BLaER1 (cell line): ENCODE results near the gene EMILIN2.
"Not testable (repeated sequence)": the region's sequence is repeated elsewhere in the genome, so short reads cannot be mapped to it uniquely, and the experiment has no call there.

ENCODE experiments used
- H3K27ac ChIP-seq: shearing (Covaris generic); formaldehyde crosslinking; 2 replicates; pipeline ENCODE4 v1.8.1; 2022
- H3K27me3 ChIP-seq: shearing (Covaris generic); formaldehyde crosslinking; 2 replicates; pipeline ENCODE4 v1.8.1; 2022
- H3K36me3 ChIP-seq: shearing (Covaris generic); formaldehyde crosslinking; 2 replicates; pipeline ENCODE4 v1.8.1; 2022
- H3K4me1 ChIP-seq: shearing (Covaris generic); formaldehyde crosslinking; 2 replicates; pipeline ENCODE4 v1.8.1; 2022
- H3K4me2 ChIP-seq: shearing (Covaris generic); formaldehyde crosslinking; 2 replicates; pipeline ENCODE4 v1.8.1; 2022
- H3K4me3 ChIP-seq: shearing (Covaris generic); formaldehyde crosslinking; 2 replicates; pipeline ENCODE4 v1.8.1; 2022
- H3K9ac ChIP-seq: shearing (Covaris generic); formaldehyde crosslinking; 2 replicates; pipeline ENCODE4 v1.8.1; 2022
- H3K9me3 ChIP-seq: shearing (Covaris generic); formaldehyde crosslinking; 2 replicates; pipeline ENCODE4 v1.8.1; 2022
- H4K20me1 ChIP-seq: shearing (Covaris generic); formaldehyde crosslinking; 2 replicates; pipeline ENCODE4 v1.8.1; 2022
- Cebpa-rat ChIP-seq: shearing (Covaris generic); IDR thresholded peaks from 2 replicates; pipeline ENCODE4 v1.8.1; 2022

Gene EMILIN2

DNA sequence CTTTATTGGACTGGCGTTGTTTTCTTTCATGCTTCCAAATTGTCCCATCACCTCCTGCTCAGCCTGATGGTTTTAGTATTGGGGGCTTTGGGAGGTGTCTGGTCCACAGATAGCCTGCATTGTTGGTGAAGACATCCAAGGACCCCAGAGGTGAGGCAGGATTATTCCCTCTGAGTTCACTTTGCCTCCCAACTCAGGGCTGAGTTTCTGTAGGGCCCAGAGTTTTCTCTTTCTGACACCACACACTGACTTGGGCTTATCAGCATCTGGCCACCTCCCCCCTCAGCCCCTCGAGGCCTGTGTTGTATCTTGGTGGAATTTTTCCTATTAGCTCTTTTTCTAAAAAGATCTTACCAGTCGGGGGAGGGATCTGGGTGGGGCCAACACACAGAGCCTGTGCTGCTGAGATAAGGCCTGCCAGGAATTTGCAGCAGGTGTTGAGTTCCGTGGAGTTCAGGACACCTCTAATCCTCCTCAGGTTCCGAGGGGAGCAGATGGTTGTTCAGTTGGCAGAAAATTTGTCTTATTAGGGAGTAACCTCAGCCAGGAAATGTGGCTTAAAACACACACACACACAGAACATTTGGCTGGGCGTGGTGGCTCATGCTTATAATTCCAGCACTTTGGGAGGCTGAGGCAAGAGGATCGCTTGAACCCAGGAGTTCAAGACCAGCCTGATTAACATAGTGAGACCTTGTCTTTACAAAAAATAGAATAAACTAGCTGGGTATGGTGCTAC, 7.3 kb downstream of the EMILIN2 start:
- Histone ChIP-seq H3K36me3 (no peaks in the 10 kb centered on the region), H3K4me3 (no peak overlapping the region), H3K4me2 (no peak overlapping the region), H3K4me1 (no peaks in the 10 kb centered on the region), H3K9ac (no peak overlapping the region), H4K20me1 (no peaks in the 10 kb centered on the region), H3K9me3 (no peaks in the 10 kb centered on the region), H3K27ac (no peak overlapping the region), H3K27me3 (peaks cover 18% of the 10 kb centered on the region)
- TF ChIP-seq Cebpa-rat = no peak

DNA sequence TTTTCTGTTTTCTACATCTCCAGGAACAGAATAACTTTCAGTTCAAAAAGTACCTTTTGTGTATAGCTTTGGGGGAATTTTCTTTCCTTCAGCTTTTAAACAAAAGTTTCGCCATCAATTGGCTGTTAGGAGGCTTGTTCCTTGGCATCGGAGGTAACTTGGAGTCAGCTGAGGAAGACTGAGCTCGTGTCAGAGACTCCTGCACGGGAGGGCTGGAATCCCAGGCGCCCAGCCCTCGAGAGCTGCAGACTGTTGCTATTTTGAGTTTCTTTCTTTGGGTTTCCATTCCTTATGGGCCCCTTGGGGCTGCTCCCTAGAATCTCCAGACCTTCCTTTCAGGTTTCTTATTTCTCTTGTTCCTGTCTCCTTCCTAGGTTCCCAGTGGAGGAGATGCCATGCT, 8.1 kb downstream of the EMILIN2 start:
- no peaks in the 10 kb centered on the region for H3K36me3 ChIP-seq
- H3K4me1 ChIP-seq = no peaks in the 10 kb centered on the region
- H3K27me3 ChIP-seq = peaks cover 10% of the 10 kb centered on the region
- no peak for TF ChIP-seq Cebpa-rat
- no peak overlapping the region for H3K4me3 ChIP-seq
- no peak overlapping the region for H3K4me2 ChIP-seq
- H3K9ac ChIP-seq = no peak overlapping the region
- peaks cover 5% of the 10 kb centered on the region for H3K9me3 ChIP-seq
- no peaks in the 10 kb centered on the region for H4K20me1 ChIP-seq
- H3K27ac ChIP-seq = no peak overlapping the region

DNA sequence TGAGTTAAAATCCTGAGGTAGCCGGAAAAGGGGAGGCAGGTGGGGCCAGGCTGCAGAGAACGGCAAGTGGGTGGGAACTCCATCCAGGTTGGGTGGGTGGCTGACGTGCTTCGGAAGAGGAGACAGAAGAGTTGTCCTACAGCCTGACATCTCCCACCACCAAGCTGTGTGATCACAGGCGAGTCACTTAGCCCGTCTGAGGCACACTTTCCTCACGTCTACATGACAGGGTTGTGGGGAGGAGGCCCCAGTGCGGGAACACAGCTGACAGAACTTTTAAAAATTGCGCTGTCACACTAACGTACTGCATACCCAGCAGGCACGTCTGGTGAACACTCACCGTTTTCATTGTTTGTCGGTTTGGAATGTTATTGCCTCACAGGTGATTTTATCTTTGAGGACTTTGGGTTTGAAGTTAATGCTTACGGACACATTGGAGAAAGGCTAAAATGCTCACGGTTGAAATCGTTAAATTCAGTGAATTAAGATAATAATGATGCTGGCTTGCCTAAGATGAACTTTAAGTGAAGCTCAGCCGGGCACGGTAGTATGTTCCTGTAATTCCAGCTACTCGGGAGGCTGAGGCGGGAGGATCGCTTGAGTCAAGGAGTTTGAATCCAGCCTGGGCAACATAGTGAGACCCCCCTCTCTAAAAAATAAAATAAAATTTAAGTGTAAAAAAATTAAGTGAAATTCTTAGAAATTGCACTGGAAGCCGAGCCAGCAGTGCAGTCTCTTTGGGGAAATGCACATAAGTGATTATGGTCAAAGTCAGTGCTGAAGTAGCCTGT, 8.9 kb downstream of the EMILIN2 start:
- H3K27me3 ChIP-seq = peaks cover 1% of the 10 kb centered on the region
- no peaks in the 10 kb centered on the region for H3K4me1 ChIP-seq
- H3K9ac ChIP-seq = no peak overlapping the region
- TF ChIP-seq Cebpa-rat = no peak
- peaks cover 12% of the 10 kb centered on the region for H3K9me3 ChIP-seq
- H4K20me1 ChIP-seq = no peaks in the 10 kb centered on the region
- no peaks in the 10 kb centered on the region for H3K36me3 ChIP-seq
- H3K4me2 ChIP-seq = no peak overlapping the region
- no peak overlapping the region for H3K4me3 ChIP-seq
- no peak overlapping the region for H3K27ac ChIP-seq

DNA sequence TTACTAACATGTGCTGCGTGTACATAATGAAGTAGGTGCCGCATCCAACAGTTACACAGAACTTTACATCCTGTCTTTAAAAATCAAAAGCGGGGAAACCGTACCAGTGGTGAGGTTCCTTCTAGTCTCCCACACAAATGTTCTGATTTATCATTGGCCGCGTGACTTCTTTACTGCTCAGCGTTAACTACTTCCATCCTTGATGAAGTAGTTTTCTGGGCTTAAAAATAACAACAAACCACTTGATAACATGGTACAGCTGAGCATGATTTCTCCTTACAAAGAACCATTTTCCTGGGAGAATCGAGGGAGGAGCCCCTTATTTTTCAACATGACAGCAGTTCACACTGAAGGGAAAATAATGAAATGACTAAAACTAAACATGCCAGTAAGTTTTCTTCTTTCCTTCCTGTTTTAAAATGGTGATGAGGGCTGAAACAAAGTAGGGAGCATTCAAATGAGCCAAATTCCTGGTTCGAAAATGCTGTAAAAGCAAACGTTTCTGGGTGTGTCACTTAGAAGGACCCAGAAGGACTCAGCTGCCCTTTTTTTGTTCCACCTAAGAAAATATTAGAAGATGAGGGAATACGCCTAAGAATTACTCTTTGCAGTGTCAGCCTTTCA, 9.9 kb downstream of the EMILIN2 start:
- H4K20me1 ChIP-seq = no peaks in the 10 kb centered on the region
- no peak for TF ChIP-seq Cebpa-rat
- H3K27me3 ChIP-seq = no peaks in the 10 kb centered on the region
- H3K4me2 ChIP-seq = no peak overlapping the region
- H3K4me1 ChIP-seq = no peaks in the 10 kb centered on the region
- H3K9ac ChIP-seq = no peak overlapping the region
- H3K9me3 ChIP-seq = peaks cover 12% of the 10 kb centered on the region
- no peaks in the 10 kb centered on the region for H3K36me3 ChIP-seq
- no peak overlapping the region for H3K27ac ChIP-seq
- H3K4me3 ChIP-seq = no peak overlapping the region

DNA sequence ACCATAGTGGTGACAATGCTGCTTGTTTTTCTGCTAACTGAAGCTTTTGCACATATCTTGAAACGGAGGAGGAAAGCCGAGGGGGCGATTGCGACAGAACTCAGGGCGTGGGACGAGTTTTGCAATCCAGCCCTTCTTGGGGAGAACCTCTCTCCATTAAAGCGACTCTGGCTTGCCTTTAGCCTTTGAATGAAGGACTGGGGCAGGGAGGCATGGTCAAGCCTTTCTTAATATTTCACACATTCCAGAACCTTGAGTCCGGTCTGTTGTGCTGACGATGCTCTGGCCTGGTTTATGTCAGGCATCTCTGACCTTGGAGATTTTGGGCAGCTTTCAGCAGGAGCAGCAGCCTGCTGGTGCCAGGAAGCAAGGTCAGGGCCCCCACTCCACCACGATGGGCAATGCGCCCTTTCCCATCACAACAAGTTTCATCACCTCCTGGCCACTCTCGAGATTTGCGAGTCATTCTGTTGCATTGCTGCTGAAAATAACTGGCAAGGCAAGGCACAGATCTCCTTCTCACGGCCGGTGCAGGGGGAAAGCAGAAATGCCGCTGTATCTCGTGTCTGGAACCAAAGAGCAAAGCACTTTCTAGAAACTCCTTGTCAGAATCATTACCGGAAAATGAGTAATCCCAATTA, 10.8 kb downstream of the EMILIN2 start:
- no peaks in the 10 kb centered on the region for H4K20me1 ChIP-seq

DNA sequence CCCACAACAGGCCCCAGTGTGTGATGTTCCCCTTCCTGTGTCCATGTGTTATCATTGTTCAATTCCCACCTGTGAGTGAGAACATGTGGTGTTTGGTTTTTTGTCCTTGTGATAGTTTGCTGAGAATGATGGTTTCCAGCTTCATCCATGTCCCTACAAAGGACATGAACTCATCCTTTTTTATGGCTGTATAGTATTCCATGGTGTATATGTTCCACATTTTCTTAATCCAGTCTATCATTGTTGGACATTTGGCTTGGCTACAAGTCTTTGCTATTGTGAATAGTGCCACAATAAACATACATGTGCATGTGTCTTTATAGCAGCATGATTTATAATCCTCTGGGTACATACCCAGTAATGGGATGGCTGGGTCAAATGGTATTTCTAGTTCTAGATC, 13.6 kb downstream of the EMILIN2 start:
- H3K9me3 ChIP-seq = peaks cover 17% of the 10 kb centered on the region
- not testable (repeated sequence) for H3K27me3 ChIP-seq, H3K9ac ChIP-seq, H3K36me3 ChIP-seq, H3K4me3 ChIP-seq, H3K27ac ChIP-seq, H3K4me1 ChIP-seq, H4K20me1 ChIP-seq, H3K4me2 ChIP-seq

More for the DNA sequence above, 10.8 kb downstream of the EMILIN2 start:
- no peaks in the 10 kb centered on the region for H3K36me3 ChIP-seq
- no peaks in the 10 kb centered on the region for H3K27me3 ChIP-seq
- no peak overlapping the region for H3K27ac ChIP-seq
- no peaks in the 10 kb centered on the region for H3K4me1 ChIP-seq
- peak; percentile 70 for TF ChIP-seq Cebpa-rat
- peaks cover 12% of the 10 kb centered on the region for H3K9me3 ChIP-seq
- H3K4me3 ChIP-seq = no peak overlapping the region
- H3K4me2 ChIP-seq = no peak overlapping the region
- no peak overlapping the region for H3K9ac ChIP-seq

DNA sequence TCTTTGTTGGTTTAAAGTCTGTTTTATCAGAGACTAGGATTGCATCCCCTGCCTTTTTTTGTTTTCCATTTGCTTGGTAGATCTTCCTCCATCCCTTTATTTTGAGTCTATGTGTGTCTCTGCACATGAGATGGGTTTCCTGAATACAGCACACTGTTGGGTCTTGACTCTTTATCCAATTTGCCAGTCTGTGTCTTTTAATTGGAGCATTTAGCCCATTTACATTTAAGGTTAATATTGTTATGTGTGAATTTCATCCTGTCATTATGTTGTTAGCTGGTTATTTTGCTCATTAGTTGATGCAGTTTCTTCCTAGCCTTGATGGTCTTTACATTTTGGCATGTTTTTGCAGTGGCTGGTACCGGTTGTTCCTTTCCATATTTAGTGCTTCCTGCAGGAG, 17.2 kb downstream of the EMILIN2 start:
- not testable (repeated sequence) for H4K20me1 ChIP-seq, H3K27me3 ChIP-seq, H3K36me3 ChIP-seq, H3K4me3 ChIP-seq, H3K27ac ChIP-seq, H3K4me1 ChIP-seq, H3K4me2 ChIP-seq, H3K9ac ChIP-seq
- H3K9me3 ChIP-seq = peaks cover 34% of the 10 kb centered on the region

DNA sequence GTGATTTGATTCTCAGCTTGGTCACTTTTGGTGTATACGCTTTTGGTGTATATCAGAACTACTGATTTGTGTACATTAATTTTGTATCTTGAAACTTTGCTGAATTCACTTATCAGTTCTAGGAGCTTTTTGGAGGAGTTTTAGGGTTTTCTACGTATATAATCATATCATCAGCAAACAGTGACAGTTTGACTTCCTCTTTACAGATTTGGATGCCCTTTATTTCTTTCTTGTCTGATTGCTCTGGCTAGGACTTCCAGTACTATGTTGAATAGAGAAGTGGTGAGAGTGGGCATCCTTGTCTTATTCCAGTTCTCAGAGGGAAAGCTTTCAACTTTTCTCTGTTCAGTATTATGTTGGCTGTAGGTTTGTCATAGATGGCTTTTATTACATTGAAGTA, 19.7 kb downstream of the EMILIN2 start:
- H3K4me3 ChIP-seq, H4K20me1 ChIP-seq, H3K36me3 ChIP-seq, H3K4me2 ChIP-seq, H3K4me1 ChIP-seq, H3K27me3 ChIP-seq, H3K9ac ChIP-seq, H3K27ac ChIP-seq: not testable (repeated sequence)
- H3K9me3 ChIP-seq = peaks cover 21% of the 10 kb centered on the region

DNA sequence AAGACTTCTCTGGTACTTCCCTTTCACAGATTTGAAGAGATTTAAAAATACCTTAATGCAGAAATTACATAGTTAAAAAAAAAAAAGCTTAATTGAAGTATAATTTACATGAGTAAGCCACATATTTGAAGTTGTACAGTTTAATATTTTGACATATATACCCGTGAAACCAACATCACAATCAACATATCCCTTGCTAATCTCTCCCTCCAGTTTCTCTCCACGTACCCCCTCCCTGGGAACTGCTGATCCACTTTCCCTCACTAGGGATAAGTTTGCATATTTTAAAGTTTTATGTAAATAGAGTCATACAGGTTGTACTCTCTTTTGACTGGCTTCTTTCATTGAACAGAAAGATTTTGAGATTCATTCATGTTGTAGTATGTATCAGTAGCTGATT, 22.4 kb downstream of the EMILIN2 start:
- no peaks in the 10 kb centered on the region for H4K20me1 ChIP-seq
- no peaks in the 10 kb centered on the region for H3K36me3 ChIP-seq
- H3K9me3 ChIP-seq = peaks cover 21% of the 10 kb centered on the region
- no peaks in the 10 kb centered on the region for H3K4me1 ChIP-seq
- TF ChIP-seq Cebpa-rat = no peak
- no peak overlapping the region for H3K4me2 ChIP-seq
- no peak overlapping the region for H3K4me3 ChIP-seq
- H3K27ac ChIP-seq = no peak overlapping the region
- H3K9ac ChIP-seq = no peak overlapping the region
- H3K27me3 ChIP-seq = no peaks in the 10 kb centered on the region

DNA sequence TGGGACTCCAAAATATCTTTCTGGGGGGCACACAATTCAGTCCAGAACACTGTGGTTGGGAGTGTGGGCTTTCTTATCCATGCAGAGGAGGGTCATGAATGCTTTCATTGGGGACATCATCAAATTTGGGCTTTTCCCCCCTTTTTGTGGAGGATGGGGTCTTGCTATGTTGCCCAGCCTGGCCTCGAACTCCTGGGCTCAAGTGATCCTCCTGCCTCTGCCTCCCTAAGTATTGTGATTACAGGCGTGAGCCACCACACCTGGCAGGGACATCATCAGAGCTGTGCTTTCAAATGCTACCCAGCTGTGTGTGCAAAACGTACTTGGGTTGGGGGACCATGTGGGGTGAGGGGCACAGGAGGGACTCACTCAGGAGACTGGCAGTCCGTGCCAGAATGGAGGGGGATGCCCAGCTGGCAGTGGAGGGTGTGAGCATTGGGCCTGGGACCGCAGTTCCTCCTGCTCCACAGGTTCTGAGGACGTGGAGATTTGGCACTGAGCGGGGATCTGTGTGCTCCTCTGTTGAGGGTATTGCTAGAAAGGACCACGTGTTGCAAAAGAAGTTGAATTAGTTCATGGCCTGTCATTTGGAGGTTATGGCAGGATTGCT, 24.4 kb downstream of the EMILIN2 start:
- Histone ChIP-seq H4K20me1 (no peaks in the 10 kb centered on the region), H3K9me3 (peaks cover 9% of the 10 kb centered on the region), H3K4me1 (peaks cover 12% of the 10 kb centered on the region), H3K27ac (no peak overlapping the region), H3K36me3 (no peaks in the 10 kb centered on the region), H3K4me2 (no peak overlapping the region), H3K4me3 (no peak overlapping the region), H3K27me3 (no peaks in the 10 kb centered on the region), H3K9ac (no peak overlapping the region)
- no peak for TF ChIP-seq Cebpa-rat
